AG09309 (cell line): ENCODE results near the gene FAM83C.

Source experiments
- DNase-seq: peaks from one replicate; pipeline ENCODE4 v3.0.0-alpha.2; 2010; ENCODE audit warnings: low read depth
- H3K4me3 ChIP-seq: 2 replicates; pipeline ENCODE4 v1.5.1; 2011; ENCODE audit warnings: mild to moderate bottlenecking, low read depth, low read length, moderate library complexity; ENCODE audit not compliant: control insufficient read depth
- TF ChIP-seq, protein P1 (sequence below): IDR thresholded peaks from 2 replicates; pipeline ENCODE4 v1.5.1; 2011; ENCODE audit warnings: mild to moderate bottlenecking, low read depth, low read length, inconsistent platforms; ENCODE audit not compliant: insufficient read depth, control insufficient read depth; ENCODE audit errors: missing control alignments

Gene FAM83C

DNA sequence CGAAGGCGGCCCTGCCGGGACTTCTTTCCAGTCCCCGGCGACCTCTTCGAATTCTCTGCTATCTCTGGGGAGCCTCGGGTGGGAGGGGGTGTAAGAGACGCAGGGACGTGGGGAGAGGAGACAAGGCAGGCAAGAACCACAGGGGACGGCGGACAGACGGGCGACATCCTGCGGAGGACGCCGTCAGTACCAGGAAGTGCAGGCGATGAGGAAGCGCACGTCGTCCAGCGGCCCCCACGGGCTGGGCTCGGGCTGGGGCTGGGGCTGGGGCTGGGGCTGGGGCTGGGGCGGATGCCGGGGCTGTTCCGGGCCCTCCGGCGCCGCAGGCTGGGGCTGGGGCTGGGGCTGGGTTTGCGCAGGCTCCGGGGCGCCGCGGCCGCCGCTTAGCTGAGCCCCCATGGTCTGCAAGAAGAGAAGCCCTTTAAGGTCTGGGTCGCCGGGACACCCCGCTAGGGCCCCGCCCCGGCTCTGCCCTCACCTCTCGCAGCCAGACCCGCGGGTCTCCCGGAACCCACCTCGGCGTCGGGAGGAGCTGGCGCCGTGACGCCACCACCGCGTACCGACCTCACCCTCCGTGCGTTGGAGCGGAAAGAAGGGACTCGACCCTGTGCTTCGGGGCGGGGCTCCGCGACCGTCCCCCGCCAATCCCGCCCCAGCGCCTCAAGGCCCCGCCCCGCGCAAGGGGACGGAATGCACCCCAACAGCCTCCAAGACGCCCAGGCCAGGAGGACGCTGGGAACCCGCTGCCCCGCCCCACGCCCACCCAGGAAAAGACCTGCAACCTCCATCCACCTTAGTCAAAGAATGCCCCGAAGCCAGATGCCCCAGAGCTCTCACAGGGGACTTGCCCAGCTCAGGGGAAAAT is 14.5 kb downstream of the FAM83C start, which contains the start of gene MMP24OS:
Gene MMP24OS, minus strand, starts transcription at position 592 of the 865 bp plus-strand sequence. Its CDS starts 193 bp downstream, at position 399.
- TF ChIP-seq, protein P1, sequence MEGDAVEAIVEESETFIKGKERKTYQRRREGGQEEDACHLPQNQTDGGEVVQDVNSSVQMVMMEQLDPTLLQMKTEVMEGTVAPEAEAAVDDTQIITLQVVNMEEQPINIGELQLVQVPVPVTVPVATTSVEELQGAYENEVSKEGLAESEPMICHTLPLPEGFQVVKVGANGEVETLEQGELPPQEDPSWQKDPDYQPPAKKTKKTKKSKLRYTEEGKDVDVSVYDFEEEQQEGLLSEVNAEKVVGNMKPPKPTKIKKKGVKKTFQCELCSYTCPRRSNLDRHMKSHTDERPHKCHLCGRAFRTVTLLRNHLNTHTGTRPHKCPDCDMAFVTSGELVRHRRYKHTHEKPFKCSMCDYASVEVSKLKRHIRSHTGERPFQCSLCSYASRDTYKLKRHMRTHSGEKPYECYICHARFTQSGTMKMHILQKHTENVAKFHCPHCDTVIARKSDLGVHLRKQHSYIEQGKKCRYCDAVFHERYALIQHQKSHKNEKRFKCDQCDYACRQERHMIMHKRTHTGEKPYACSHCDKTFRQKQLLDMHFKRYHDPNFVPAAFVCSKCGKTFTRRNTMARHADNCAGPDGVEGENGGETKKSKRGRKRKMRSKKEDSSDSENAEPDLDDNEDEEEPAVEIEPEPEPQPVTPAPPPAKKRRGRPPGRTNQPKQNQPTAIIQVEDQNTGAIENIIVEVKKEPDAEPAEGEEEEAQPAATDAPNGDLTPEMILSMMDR, result peak; percentile 34
- peak within 1 kb of the TSS; percentile 74 for H3K4me3 ChIP-seq
- DNase-seq, result peak; percentile 32

DNA sequence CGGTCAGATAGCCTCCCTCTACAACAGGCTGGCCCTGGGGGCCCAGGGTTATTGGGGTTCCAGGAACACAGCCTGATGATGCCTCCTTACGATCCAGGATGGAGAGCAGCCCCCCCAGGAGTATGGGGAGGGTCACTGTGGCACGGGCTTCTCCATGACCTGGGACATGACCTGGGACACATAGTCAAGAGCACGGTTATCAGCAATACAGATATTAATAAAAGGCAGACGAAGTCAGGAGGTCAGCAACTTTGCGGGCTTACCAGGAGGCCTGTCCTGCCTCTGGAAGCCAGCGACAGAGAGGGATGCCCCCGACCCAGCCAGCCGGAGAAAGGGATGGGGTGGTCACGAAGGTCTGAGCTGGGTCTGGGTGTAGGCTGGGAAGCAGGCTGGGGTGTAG is 15.1 kb downstream of the FAM83C start:
- H3K4me3 ChIP-seq, result peak overlapping the region; percentile 74
- TF ChIP-seq, protein P1, result no peak
- DNase-seq, result no peak

DNA sequence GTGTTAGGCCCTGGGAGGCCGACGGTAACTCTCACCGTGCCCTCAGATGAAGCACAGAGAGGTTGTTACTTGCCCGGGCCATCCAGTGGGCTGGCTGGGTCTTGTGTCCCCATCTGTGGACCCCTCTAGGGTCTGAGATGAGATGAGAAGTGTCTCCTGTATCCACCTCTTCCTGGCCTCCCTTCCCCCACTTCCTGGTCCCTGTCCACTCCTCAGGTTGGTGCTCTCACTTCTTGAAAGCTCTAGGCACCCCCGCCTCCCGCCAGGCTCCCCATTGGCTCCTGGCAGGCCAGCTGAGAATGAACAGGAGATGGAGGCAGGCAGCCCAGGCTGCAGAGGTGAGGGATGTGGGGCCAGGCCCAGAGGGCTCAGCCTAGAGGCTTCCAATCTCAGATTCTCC is 15.8 kb downstream of the FAM83C start:
- H3K4me3 ChIP-seq, result peak overlapping the region; percentile 74
- no peak for DNase-seq
- TF ChIP-seq, protein P1, result no peak

DNA sequence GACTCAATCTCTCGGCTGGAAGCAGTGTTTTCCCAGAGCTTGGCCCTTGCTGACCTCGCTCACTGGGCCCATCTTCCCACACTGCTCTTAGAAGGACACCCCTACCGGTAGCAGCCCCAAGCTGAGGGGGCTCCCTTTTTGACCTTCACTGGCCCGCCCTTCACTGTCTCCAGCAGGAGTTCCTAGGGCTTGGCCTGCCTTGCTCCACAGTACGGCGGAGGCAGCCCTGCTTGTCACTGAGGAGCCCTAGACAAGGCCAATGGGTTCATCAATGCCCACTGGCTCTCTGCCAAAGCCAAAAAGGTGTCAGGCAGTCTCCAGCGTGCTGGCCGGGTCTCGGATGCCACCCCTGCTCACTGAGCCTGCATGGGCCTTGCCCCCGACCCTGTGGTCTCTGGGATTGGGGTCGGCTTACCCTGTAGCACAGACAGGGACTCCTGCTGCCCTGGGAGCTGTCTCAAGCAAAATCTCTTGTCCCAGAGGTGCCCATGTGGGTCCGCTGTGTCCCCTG is 16.4 kb downstream of the FAM83C start:
- DNase-seq, result no peak
- no peak overlapping the region for H3K4me3 ChIP-seq
- TF ChIP-seq, protein P1, result no peak

DNA sequence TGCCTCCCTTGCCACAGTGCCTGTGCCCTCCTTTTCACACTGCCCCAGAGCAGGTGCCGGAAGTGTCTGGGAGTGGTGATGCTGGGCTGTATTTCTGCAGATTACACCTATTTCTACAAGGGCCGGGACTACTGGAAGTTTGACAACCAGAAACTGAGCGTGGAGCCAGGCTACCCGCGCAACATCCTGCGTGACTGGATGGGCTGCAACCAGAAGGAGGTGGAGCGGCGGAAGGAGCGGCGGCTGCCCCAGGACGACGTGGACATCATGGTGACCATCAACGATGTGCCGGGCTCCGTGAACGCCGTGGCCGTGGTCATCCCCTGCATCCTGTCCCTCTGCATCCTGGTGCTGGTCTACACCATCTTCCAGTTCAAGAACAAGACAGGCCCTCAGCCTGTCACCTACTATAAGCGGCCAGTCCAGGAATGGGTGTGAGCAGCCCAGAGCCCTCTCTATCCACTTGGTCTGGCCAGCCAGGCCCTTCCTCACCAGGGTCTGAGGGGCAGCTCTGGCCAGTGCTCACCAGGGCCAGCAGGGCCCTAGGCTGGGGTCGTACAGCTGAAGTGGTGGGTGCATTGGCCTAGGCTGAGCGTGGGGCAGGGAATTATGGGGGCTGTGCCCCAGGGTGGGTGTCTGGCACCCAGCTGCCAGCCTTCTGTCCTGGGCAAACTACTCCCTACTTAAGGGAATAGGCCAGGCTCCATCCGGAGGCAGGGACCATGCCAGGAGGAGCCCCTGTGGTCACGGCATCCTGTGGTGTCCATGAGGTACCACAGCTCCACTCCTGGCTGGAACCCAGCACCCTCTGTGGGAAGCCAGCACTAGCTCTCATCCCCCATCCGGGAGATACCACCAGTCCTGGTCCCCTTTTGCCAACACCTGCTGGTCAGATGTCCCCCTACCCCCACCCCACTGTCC is 17.8 kb downstream of the FAM83C start:
- no peak for DNase-seq
- H3K4me3 ChIP-seq, result no peak overlapping the region
- TF ChIP-seq, protein P1, result no peak

DNA sequence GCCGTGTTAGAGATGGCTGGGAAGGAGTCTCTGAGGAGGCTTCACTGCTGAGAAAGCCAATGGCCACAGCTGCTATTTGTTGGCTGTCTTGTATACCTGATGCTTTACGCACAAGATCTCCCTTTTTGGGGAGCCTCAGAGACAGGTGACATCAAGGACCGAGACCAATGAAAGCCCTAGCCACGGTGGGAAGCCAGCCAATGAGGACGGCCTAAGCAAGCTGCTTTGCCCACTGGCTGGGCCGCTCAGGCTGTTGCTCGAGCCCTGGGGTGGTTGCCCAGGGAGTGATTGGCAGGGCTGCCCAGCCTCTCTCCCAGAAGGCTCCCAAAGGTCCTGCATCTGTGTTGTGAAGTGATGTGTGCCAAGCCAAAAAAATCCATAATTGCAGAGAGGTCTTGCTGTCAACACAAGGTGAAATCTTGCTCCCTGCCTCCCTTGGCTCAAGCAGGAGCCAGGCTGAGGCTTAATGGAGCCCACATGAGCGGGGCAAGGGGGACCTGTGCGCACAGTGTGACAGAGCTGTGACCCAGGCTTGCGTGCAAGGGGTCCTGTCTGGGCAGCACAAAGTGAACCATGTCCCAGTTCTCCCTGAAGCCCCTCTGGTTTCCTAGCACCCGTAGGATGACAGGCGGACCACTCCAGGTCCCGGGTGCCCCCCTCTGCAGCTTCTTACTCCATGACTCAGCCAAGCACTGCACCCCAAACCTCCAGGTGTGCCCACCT is 18.6 kb downstream of the FAM83C start:
- H3K4me3 ChIP-seq, result no peak overlapping the region
- TF ChIP-seq, protein P1, result no peak
- DNase-seq, result no peak
